GM19455 (cell line): ENCODE results near the gene ZNF14.
"Not testable (repeated sequence)": the region's sequence is repeated elsewhere in the genome, so short reads cannot be mapped to it uniquely, and the experiment has no call there.

Experiments
- ATAC-seq: cut with Tn5 transposase; IDR thresholded peaks from one replicate; pipeline ENCODE4 v1.9.1; 2021; ENCODE audit not compliant: unreplicated experiment

ZNF14 gene

GRCh38 chr19:19746286-19747213 is 13.6 kb upstream of the ZNF14 start:
- ATAC-seq = no peak

GRCh38 chr19:19745496-19746285 is 12.8 kb upstream of the ZNF14 start:
- ATAC-seq = no peak

GRCh38 chr19:19744641-19745040 is 11.7 kb upstream of the ZNF14 start:
- ATAC-seq = no peak

GRCh38 chr19:19743921-19744320 is 11.0 kb upstream of the ZNF14 start:
- ATAC-seq = not testable (repeated sequence)

- no peak for ATAC-seq
Measured at GRCh38 chr19:19743176-19743575, 10.3 kb upstream of the ZNF14 start.

GRCh38 chr19:19742773-19743172 is 9.9 kb upstream of the ZNF14 start:
- ATAC-seq = no peak

GRCh38 chr19:19741184-19741583 is 8.3 kb upstream of the ZNF14 start:
- ATAC-seq = no peak

GRCh38 chr19:19740755-19741154 is 7.8 kb upstream of the ZNF14 start:
- ATAC-seq = no peak

GRCh38 chr19:19738564-19738963 is 5.7 kb upstream of the ZNF14 start:
- no peak for ATAC-seq

- no peak for ATAC-seq
Measured at GRCh38 chr19:19737559-19738332, 4.8 kb upstream of the ZNF14 start.

- ATAC-seq = no peak
Measured at GRCh38 chr19:19721896-19722295, 11.0 kb downstream of the ZNF14 start.

GRCh38 chr19:19719798-19720197 is 13.1 kb downstream of the ZNF14 start:
- ATAC-seq = no peak

GRCh38 chr19:19711934-19712828 is 20.7 kb downstream of the ZNF14 start:
- ATAC-seq = no peak

- no peak for ATAC-seq
Measured at GRCh38 chr19:19711306-19711933, 21.5 kb downstream of the ZNF14 start.

GRCh38 chr19:19710506-19710905 is 22.4 kb downstream of the ZNF14 start:
- no peak for ATAC-seq

GRCh38 chr19:19704836-19705235 is 28.1 kb downstream of the ZNF14 start:
- no peak for ATAC-seq

- ATAC-seq = not testable (repeated sequence)
Measured at GRCh38 chr19:19700493-19700892, 32.4 kb downstream of the ZNF14 start.

GRCh38 chr19:19697589-19697988 is 35.3 kb downstream of the ZNF14 start:
- ATAC-seq = no peak

GRCh38 chr19:19696386-19696785 is 36.5 kb downstream of the ZNF14 start:
- ATAC-seq = no peak

GRCh38 chr19:19691683-19692082 is 41.2 kb downstream of the ZNF14 start:
- ATAC-seq = no peak
